ENCODE results near the gene GABRG3. TPM values are rescaled to one million over a fixed set of nuclear protein-coding genes. Genes with fewer than 3 reads are reported as not detected.

GABRG3 gene
- total RNA-seq, 1 donor from 2014 or later = 3.0 TPM

GRCh38 chr15:27549746-27550145 lies 578.8 kb downstream of the GABRG3 start:
- Mint-ChIP-seq H3K4me1 (no peaks in the 10 kb centered on the region), H3K4me3 (no peak overlapping the region), H3K27ac (no peak overlapping the region), H3K36me3 (no peaks in the 10 kb centered on the region), H3K9me3 (no peaks in the 10 kb centered on the region), H3K27me3 (ENCODE audit: low read depth) (no peaks in the 10 kb centered on the region)
- no peak for DNase-seq (ENCODE audit: low spot score in 2 of 2, unreplicated experiment in 2 of 2)
- no peak for TF ChIP-seq CTCF (IDR thresholded peaks at IDR 0.05; ENCODE audit: unreplicated experiment)

- H3K4me3 Mint-ChIP-seq = no peak overlapping the region
- H3K27ac Mint-ChIP-seq = no peak overlapping the region
Observed at GRCh38 chr15:27550635-27551034, 579.7 kb downstream of the GABRG3 start.

GRCh38 chr15:27561816-27562215 lies 590.8 kb downstream of the GABRG3 start:
- peaks cover 51% of the 10 kb centered on the region for H3K9me3 Mint-ChIP-seq

More at GRCh38 chr15:27550635-27551034, 579.7 kb downstream of the GABRG3 start:
- Mint-ChIP-seq H3K27me3 (ENCODE audit: low read depth) (no peaks in the 10 kb centered on the region), H3K36me3 (no peaks in the 10 kb centered on the region), H3K9me3 (no peaks in the 10 kb centered on the region), H3K4me1 (no peaks in the 10 kb centered on the region)
- no peak for DNase-seq (ENCODE audit: low spot score in 2 of 2, unreplicated experiment in 2 of 2)
- TF ChIP-seq CTCF (IDR thresholded peaks at IDR 0.05; ENCODE audit: unreplicated experiment) = no peak

GRCh38 chr15:27563765-27564370 lies 592.9 kb downstream of the GABRG3 start:
- Mint-ChIP-seq H3K4me3 (no peak overlapping the region), H3K27ac (no peak overlapping the region), H3K9me3 (peaks cover 38% of the 10 kb centered on the region), H3K4me1 (no peaks in the 10 kb centered on the region), H3K27me3 (ENCODE audit: low read depth) (peaks cover 2% of the 10 kb centered on the region), H3K36me3 (no peaks in the 10 kb centered on the region)
- DNase-seq (ENCODE audit: low spot score in 2 of 2, unreplicated experiment in 2 of 2) = no peak
- no peak for TF ChIP-seq CTCF (IDR thresholded peaks at IDR 0.05; ENCODE audit: unreplicated experiment)

More at GRCh38 chr15:27561816-27562215, 590.8 kb downstream of the GABRG3 start:
- Mint-ChIP-seq H3K27ac (no peak overlapping the region), H3K36me3 (no peaks in the 10 kb centered on the region), H3K4me1 (no peaks in the 10 kb centered on the region), H3K4me3 (no peak overlapping the region), H3K27me3 (ENCODE audit: low read depth) (no peaks in the 10 kb centered on the region)
- no peak for TF ChIP-seq CTCF (IDR thresholded peaks at IDR 0.05; ENCODE audit: unreplicated experiment)
- DNase-seq (ENCODE audit: low spot score in 2 of 2, unreplicated experiment in 2 of 2) = no peak

GRCh38 chr15:27564656-27565055 lies 593.7 kb downstream of the GABRG3 start:
- TF ChIP-seq CTCF (IDR thresholded peaks at IDR 0.05; ENCODE audit: unreplicated experiment) = no peak
- no peaks in the 10 kb centered on the region for H3K4me1 Mint-ChIP-seq
- no peaks in the 10 kb centered on the region for H3K36me3 Mint-ChIP-seq
- H3K27me3 Mint-ChIP-seq (ENCODE audit: low read depth) = peaks cover 2% of the 10 kb centered on the region
- no peak overlapping the region for H3K4me3 Mint-ChIP-seq
- peaks cover 30% of the 10 kb centered on the region for H3K9me3 Mint-ChIP-seq
- H3K27ac Mint-ChIP-seq = no peak overlapping the region
- no peak for DNase-seq (ENCODE audit: low spot score in 2 of 2, unreplicated experiment in 2 of 2)

All from mesothelial cell of epicardium (in vitro differentiated cells).